HepG2 (cell line): Measurements from ENCODE around the gene PPM1H. TPM values are rescaled to one million over a fixed set of nuclear protein-coding genes. Genes with fewer than 3 reads are reported as not detected.

Experiments used
- ATAC-seq: fragments of 200-7000 bp; cut with Tn5 transposase; 3 replicates; pipeline ENCODE4 v1.9.1; 2020; ENCODE audit warnings: mild to moderate bottlenecking, moderate library complexity
- BruUV-seq: library from RNA; stranded (reverse); fragments of 400-500 nt; replicated peaks from 2 replicates; lab custom pipeline; 2021; lab: Mats Ljungman, UMichigan
- CTCF ChIA-PET: fragments of 300-600 bp; formaldehyde crosslinking; extraction: SDS; loops from one replicate; lab custom pipeline; 2021; ENCODE audit warnings: low total read pairs, inconsistent platforms, low intra/inter-chr PET ratio; lab: Yijun Ruan, JAX
- POLR2A ChIA-PET: fragments of 350-600 bp; sonication (Branson Sonifier 250); formaldehyde crosslinking; loops from one replicate; lab custom pipeline; 2020; ENCODE audit warnings: antibody characterized with exemption, inconsistent platforms; lab: Yijun Ruan, JAX
- DNase-seq: peaks from one replicate; pipeline ENCODE4 v3.0.0-alpha.2; 2015; ENCODE audit warnings: low spot score
- FAIRE-seq: peaks from 3 replicates; lab custom pipeline; 2011; peaks lifted over from hg19 to GRCh38; lab: Jason Lieb, UNC
- H2AFZ ChIP-seq: one replicate; pipeline ENCODE4 v1.6.1; 2011; ENCODE audit warnings: low read length, inconsistent platforms
- H3K27ac ChIP-seq: fragments of 300-600 bp; 3 replicates; pipeline ENCODE4 v1.8.0; 2011; ENCODE audit warnings: mixed run types, mild to moderate bottlenecking, mixed read lengths, low read length, inconsistent platforms; ENCODE audit not compliant: insufficient read depth; ENCODE audit errors: extremely low read length
- H3K27me3 ChIP-seq, 2 experiments: fragments of 200-600 bp in 1 of 2; 2 replicates in 1 of 2; 3 replicates in 1 of 2; pipeline versions ENCODE4 v1.6.0 to v1.8.0; 2011; ENCODE audit warnings: low read length in 2 of 2, mild to moderate bottlenecking in 2 of 2, moderate library complexity in 2 of 2, inconsistent platforms in 1 of 2; ENCODE audit not compliant: insufficient read depth in 2 of 2, control insufficient read depth in 1 of 2
- H3K36me3 ChIP-seq, 2 experiments: fragments of 200-600 bp in 1 of 2; replicated peaks in 1 of 2; 2 replicates in 1 of 2; 3 replicates in 1 of 2; pipeline versions ENCODE4 v1.5.1 to v1.8.0; 2011; ENCODE audit warnings: low read length in 2 of 2, inconsistent platforms in 1 of 2; ENCODE audit not compliant: insufficient read depth in 2 of 2, control insufficient read depth in 1 of 2
- H3K4me1 ChIP-seq: 2 replicates; pipeline ENCODE4 v1.5.1; 2012; ENCODE audit warnings: low read length, inconsistent platforms; ENCODE audit not compliant: insufficient read depth
- H3K4me2 ChIP-seq: 2 replicates; pipeline ENCODE4 v1.6.0; 2011; ENCODE audit warnings: low read depth, low read length, inconsistent platforms
- H3K4me3 ChIP-seq, 3 experiments: fragments of 200-600 bp in 1 of 3; sonication (generic), shearing (Covaris generic) in 1 of 3; replicated peaks in 1 of 3; 2 replicates each; pipeline ENCODE4 v1.5.1; 2011 to 2016; ENCODE audit warnings: low read length in 3 of 3, inconsistent platforms in 2 of 3, low read depth in 2 of 3, mild to moderate bottlenecking in 2 of 3, control low read depth in 1 of 3, mixed read lengths in 1 of 3; ENCODE audit not compliant: insufficient read depth in 1 of 3
- H3K79me2 ChIP-seq: one replicate; pipeline ENCODE4 v1.6.1; 2011; ENCODE audit warnings: low read length, inconsistent platforms; ENCODE audit not compliant: insufficient read depth
- H3K9ac ChIP-seq: 2 replicates; pipeline ENCODE4 v1.6.0; 2011; ENCODE audit warnings: mild to moderate bottlenecking, low read depth, low read length, inconsistent platforms; ENCODE audit not compliant: insufficient read depth
- H3K9me3 ChIP-seq: 2 replicates; pipeline ENCODE4 v1.5.1; 2012; ENCODE audit warnings: mild to moderate bottlenecking, low read length
- H4K20me1 ChIP-seq: 2 replicates; pipeline ENCODE4 v1.6.0; 2011; ENCODE audit warnings: inconsistent platforms, mild to moderate bottlenecking, low read length, moderate library complexity; ENCODE audit not compliant: insufficient read depth
- HNF4A ChIP-seq: sonication (generic); formaldehyde crosslinking; IDR thresholded peaks from 2 replicates; pipeline ENCODE4 v1.4.0; 2020; ENCODE audit warnings: missing genetic modification reagents
- KLF9 ChIP-seq: IDR thresholded peaks from 2 replicates; pipeline ENCODE4 v1.6.1; 2016; ENCODE audit warnings: low read depth
- MLLT10 ChIP-seq: sonication (generic); formaldehyde crosslinking; IDR thresholded peaks from 2 replicates; pipeline ENCODE4 v1.4.0; 2020; ENCODE audit warnings: missing genetic modification reagents
- NFE2L1 ChIP-seq: sonication (generic); formaldehyde crosslinking; IDR thresholded peaks from 2 replicates; pipeline ENCODE4 v1.4.0; 2020; ENCODE audit warnings: missing genetic modification reagents, mild to moderate bottlenecking, borderline replicate concordance
- NFYC ChIP-seq: IDR thresholded peaks from 2 replicates; pipeline ENCODE4 v1.6.1; 2016; ENCODE audit warnings: missing genetic modification reagents, missing compliant biosample characterization
- RCOR2 ChIP-seq: IDR thresholded peaks from 2 replicates; pipeline ENCODE4 v1.6.1; 2016; ENCODE audit warnings: missing biosample characterization, missing genetic modification reagents
- TRAFD1 ChIP-seq: sonication (generic); formaldehyde crosslinking; IDR thresholded peaks from 2 replicates; pipeline ENCODE4 v1.5.1; 2020; ENCODE audit warnings: missing genetic modification reagents, mild to moderate bottlenecking, borderline replicate concordance
- ZNF234 ChIP-seq: sonication (generic); formaldehyde crosslinking; conservative IDR thresholded peaks from 2 replicates; pipeline ENCODE4 v1.5.1; 2020; ENCODE audit warnings: mild to moderate bottlenecking, missing genetic modification reagents
- ZNF256 ChIP-seq: sonication (generic); formaldehyde crosslinking; conservative IDR thresholded peaks from 2 replicates; pipeline ENCODE4 v1.4.0; 2020; ENCODE audit warnings: missing genetic modification reagents
- ZNF501 ChIP-seq: sonication (generic); formaldehyde crosslinking; IDR thresholded peaks from 2 replicates; pipeline ENCODE4 v1.5.1; 2020; ENCODE audit warnings: mild to moderate bottlenecking, moderate library complexity, missing genetic modification reagents
- ZNF564 ChIP-seq: sonication (generic); formaldehyde crosslinking; IDR thresholded peaks from 2 replicates; pipeline ENCODE4 v1.8.1; 2023; ENCODE audit warnings: mild to moderate bottlenecking, missing genetic modification reagents
- WGBS: methylation state at CpG from one replicate; pipeline ENCODE4 v1.1.6; 2017; ENCODE audit warnings: low lambda C conversion rate; 5-methylcytosine and 5-hydroxymethylcytosine counted together
- in situ Hi-C: cut with HindIII; loops from 2 replicates; pipeline ENCODE4 v1.10.0; 2017; ENCODE audit warnings: low pct_unique_long_range_greater_than_20kb; ENCODE audit not compliant: extremely low pct_ligation_motif_present
- intact Hi-C: fragments of 100-400 bp; cut with micrococcal nuclease; formaldehyde crosslinking; loops from one replicate; pipeline ENCODE4 v1.10.0; 2022; ENCODE audit not compliant: unreplicated experiment
- polyA plus RNA-seq, 8 experiments: library from polyadenylated mRNA; depleted of rRNA in 3 of 8; stranded (reverse) in 7 of 8; unstranded in 1 of 8; fragments of >200 nt; fragmentation: Illumina TruSeq in 4 of 8; extraction: Trizol in 4 of 8; gene quantifications; 2 replicates each; pipeline versions ENCODE4 v1.2.1 to v1.2.3, GENCODE V29; 2011 to 2016; ENCODE audit warnings: low read depth in 4 of 8, missing spikeins in 1 of 8, mixed read lengths in 1 of 8; ENCODE audit not compliant: insufficient read depth in 1 of 8
- total RNA-seq, 5 experiments: library from RNA; depleted of rRNA; stranded (reverse); fragments of >200 nt; fragmentation: Illumina TruSeq; extraction: Trizol; gene quantifications; 2 replicates each; pipeline ENCODE4 v1.2.3, GENCODE V29; 2016; ENCODE audit warnings: low read depth in 1 of 5
- TF ChIP-seq, protein P1 (sequence below): sonication (generic); formaldehyde crosslinking; conservative IDR thresholded peaks from 2 replicates; pipeline ENCODE4 v1.4.0; 2020; ENCODE audit warnings: missing genetic modification reagents
- TF ChIP-seq, protein P2 (sequence below): IDR thresholded peaks from 2 replicates; pipeline ENCODE4 v1.6.1; 2012; ENCODE audit warnings: low read length, improper control_type of control experiment

Gene PPM1H
- total and polyA plus RNA-seq, 2 of the 13 experiments (the other 11 are each of a cell fraction or from before 2014, with no cell fraction given) = 29.1 to 38.1 TPM

DNA sequence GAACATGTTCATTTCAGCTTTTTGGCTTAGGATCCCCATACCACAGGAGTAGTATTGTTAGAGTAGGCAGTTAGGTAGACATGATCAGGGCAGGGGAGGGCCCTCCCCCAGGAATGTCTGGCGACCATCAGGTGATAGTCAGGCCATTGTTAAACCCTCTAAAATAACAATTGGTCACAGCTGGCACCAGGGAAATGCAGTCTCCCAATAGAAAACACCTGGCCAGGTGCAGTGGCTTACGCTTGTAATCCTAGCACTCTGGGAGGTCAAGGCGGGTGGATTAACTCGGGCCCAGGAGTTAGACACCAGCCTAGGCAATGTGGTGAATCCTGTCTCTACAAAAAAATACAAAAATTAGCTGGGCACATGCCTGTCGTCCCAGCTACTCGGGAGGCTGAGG, 281.2 kb downstream of the PPM1H start:
- ATAC-seq = no peak
- H3K27me3 ChIP-seq = no peaks in the 10 kb centered on the region
- 100% methylated on average over 5 of the region's 6 CpGs for WGBS
- in situ Hi-C loops (no loop called here), intact Hi-C loops (no loop called here)
- H2AFZ ChIP-seq = no peak overlapping the region
- ChIA-PET CTCF (no interaction called here), POLR2A (no interaction called here)
- BruUV-seq = no TSS peak
- H3K36me3 ChIP-seq = peaks cover 9 to 41% of the 10 kb centered on the region in 2 experiments; a peak in 4 of 5 replicates
- FAIRE-seq = no peak
- no peaks in the 10 kb centered on the region for H4K20me1 ChIP-seq
- H3K4me3 ChIP-seq = no peak overlapping the region
- H3K27ac ChIP-seq = no peak overlapping the region
- no peaks in the 10 kb centered on the region for H3K79me2 ChIP-seq
- no peaks in the 10 kb centered on the region for H3K4me1 ChIP-seq
- no peak overlapping the region for H3K9ac ChIP-seq
- no peak for DNase-seq
- H3K4me2 ChIP-seq = no peak overlapping the region
- TF ChIP-seq TRAFD1 = no peak
- no peak for TF ChIP-seq KLF9
- TF ChIP-seq NFE2L1 = no peak
- TF ChIP-seq ZNF256 (CRISPR knock-in tag) = no peak
- no peak for TF ChIP-seq HNF4A
- TF ChIP-seq, protein P1, sequence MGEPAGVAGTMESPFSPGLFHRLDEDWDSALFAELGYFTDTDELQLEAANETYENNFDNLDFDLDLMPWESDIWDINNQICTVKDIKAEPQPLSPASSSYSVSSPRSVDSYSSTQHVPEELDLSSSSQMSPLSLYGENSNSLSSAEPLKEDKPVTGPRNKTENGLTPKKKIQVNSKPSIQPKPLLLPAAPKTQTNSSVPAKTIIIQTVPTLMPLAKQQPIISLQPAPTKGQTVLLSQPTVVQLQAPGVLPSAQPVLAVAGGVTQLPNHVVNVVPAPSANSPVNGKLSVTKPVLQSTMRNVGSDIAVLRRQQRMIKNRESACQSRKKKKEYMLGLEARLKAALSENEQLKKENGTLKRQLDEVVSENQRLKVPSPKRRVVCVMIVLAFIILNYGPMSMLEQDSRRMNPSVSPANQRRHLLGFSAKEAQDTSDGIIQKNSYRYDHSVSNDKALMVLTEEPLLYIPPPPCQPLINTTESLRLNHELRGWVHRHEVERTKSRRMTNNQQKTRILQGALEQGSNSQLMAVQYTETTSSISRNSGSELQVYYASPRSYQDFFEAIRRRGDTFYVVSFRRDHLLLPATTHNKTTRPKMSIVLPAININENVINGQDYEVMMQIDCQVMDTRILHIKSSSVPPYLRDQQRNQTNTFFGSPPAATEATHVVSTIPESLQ (CRISPR knock-in tag) = no peak
- TF ChIP-seq ZNF564 (CRISPR knock-in tag) = no peak
- TF ChIP-seq, protein P2, sequence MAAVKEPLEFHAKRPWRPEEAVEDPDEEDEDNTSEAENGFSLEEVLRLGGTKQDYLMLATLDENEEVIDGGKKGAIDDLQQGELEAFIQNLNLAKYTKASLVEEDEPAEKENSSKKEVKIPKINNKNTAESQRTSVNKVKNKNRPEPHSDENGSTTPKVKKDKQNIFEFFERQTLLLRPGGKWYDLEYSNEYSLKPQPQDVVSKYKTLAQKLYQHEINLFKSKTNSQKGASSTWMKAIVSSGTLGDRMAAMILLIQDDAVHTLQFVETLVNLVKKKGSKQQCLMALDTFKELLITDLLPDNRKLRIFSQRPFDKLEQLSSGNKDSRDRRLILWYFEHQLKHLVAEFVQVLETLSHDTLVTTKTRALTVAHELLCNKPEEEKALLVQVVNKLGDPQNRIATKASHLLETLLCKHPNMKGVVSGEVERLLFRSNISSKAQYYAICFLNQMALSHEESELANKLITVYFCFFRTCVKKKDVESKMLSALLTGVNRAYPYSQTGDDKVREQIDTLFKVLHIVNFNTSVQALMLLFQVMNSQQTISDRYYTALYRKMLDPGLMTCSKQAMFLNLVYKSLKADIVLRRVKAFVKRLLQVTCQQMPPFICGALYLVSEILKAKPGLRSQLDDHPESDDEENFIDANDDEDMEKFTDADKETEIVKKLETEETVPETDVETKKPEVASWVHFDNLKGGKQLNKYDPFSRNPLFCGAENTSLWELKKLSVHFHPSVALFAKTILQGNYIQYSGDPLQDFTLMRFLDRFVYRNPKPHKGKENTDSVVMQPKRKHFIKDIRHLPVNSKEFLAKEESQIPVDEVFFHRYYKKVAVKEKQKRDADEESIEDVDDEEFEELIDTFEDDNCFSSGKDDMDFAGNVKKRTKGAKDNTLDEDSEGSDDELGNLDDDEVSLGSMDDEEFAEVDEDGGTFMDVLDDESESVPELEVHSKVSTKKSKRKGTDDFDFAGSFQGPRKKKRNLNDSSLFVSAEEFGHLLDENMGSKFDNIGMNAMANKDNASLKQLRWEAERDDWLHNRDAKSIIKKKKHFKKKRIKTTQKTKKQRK = no peak
- no peak for TF ChIP-seq ZNF501 (CRISPR knock-in tag)
- no peak for TF ChIP-seq ZNF234
- TF ChIP-seq RCOR2 (CRISPR knock-in tag) = no peak
- TF ChIP-seq MLLT10 (CRISPR knock-in tag) = no peak
- no peak for TF ChIP-seq NFYC (CRISPR knock-in tag)
- no peaks in the 10 kb centered on the region for H3K9me3 ChIP-seq
